ENCODE measurements around the gene PSTPIP1. TPM values are rescaled to one million over a fixed set of nuclear protein-coding genes. Genes with fewer than 3 reads are reported as not detected.

Gene PSTPIP1
- total RNA-seq, 1 experiment from 2014 or later, result 13.4 TPM

DNA sequence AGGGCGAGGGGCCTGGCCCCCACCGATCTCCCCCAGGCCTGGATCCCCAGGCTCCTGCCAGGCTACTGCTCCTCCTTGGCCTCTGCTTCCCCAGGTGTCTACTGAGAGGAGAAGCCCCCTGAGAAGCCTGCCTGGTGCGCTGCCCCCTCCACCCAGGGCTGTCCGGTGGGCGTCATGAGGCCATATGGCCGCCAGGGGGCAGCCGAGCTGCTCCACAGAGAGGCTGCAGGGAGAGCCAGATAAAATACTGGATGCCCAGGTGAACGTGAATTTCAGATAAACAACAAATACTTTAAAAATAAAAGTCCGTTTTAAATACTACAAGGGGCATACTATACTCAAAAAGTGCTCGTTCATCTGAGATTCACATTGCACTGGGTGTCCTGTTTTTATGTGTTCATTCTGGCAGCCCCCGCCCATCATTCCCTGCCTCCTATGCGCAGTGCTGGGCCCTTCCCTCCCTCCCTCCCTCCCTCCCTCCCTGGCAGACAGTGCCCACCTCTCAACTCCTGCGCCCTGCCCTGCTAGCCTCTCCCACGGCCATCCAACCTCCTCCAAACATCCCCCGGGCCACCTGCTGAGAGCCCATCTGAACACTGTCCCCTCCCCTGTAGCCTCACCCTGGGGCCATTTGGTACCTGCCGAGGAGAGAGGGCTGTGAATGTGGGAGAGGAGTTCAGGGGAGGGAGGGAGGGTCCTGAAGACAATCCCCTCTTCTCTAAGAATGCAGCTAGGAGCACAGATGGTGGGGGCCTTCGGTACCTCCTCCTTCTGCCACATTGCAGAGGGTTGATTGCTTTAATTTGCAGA lies 29.6 kb downstream of the PSTPIP1 start:
- H3K4me3 ChIP-seq, result no peak overlapping the region

DNA sequence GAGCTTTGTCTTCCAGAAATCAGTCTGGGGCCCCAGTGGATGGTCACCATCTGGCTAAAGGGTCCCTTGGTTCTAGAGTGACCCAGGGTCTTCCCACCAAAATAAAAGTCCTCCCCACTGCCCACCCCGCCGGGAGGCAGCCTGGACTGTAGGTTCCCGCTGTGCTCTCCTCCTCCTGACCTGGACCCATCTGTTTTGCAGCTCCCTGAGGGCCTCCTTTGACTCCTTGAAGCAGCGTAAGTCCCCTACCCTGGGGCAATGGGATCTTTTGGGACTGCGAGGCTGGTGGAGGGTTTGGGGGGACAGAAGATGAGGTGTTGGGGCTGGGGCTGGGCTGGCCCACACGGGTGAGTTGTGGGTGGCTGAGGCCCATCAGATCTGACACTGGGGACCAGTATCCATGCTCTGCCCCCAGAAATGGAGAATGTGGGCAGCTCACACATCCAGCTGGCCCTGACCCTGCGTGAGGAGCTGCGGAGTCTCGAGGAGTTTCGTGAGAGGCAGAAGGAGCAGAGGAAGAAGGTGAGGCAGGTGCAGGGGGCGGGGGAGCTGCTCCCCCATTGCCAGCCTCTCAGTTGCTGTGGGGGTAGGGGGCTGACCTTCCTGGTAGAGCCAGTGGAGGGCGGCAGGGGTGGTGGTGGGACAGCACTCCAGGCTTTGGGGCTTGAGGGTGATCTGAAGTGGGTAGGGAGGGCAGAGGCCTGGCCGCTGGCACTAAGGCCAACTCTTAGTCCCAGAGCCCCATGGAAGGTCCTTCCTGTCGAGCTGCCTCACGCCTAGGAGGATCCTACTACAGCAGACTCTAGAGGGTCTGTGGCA lies 30.4 kb downstream of the PSTPIP1 start:
- H3K27me3 ChIP-seq, result no peaks in the 10 kb centered on the region
- peaks cover 21% of the 10 kb centered on the region for H3K4me1 ChIP-seq
- no peak for DNase-seq
- H3K9me3 ChIP-seq (replicated peaks), result no peaks in the 10 kb centered on the region
- no peak overlapping the region for H3K4me3 ChIP-seq
- no peaks in the 10 kb centered on the region for H3K36me3 ChIP-seq
- no peak overlapping the region for H3K27ac ChIP-seq

More for the DNA sequence above, 29.6 kb downstream of the PSTPIP1 start:
- Histone ChIP-seq H3K4me1 (peaks cover 14% of the 10 kb centered on the region), H3K27ac (no peak overlapping the region), H3K27me3 (no peaks in the 10 kb centered on the region), H3K9me3 (replicated peaks) (no peaks in the 10 kb centered on the region), H3K36me3 (no peaks in the 10 kb centered on the region)
- peak; percentile 61 to 76 for DNase-seq

DNA sequence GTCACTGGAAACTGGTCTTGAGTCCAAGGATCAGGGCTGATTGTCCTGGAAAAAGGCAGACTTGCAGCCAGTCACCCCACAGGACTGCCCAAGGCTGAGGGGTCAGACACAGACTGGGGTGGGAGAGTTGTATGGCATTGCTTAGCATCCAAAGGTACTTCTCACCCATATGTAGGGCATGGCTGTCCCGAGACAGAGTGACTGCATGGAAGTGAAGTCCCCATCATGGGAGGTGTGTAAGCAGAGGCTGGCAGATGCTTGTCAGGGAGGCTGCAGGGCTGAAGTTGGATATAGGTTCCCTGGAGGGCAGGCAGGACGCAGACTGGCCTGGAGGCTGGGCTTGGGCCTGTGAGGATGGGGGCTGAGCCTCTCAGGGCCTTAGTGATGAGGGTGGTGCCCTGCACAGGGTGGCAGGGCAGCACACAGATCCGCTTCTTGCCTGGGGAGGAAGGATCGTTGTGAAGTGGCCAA lies 31.1 kb downstream of the PSTPIP1 start:
- Histone ChIP-seq H3K27me3 (no peaks in the 10 kb centered on the region), H3K4me1 (peaks cover 24% of the 10 kb centered on the region)
- no peak for DNase-seq

DNA sequence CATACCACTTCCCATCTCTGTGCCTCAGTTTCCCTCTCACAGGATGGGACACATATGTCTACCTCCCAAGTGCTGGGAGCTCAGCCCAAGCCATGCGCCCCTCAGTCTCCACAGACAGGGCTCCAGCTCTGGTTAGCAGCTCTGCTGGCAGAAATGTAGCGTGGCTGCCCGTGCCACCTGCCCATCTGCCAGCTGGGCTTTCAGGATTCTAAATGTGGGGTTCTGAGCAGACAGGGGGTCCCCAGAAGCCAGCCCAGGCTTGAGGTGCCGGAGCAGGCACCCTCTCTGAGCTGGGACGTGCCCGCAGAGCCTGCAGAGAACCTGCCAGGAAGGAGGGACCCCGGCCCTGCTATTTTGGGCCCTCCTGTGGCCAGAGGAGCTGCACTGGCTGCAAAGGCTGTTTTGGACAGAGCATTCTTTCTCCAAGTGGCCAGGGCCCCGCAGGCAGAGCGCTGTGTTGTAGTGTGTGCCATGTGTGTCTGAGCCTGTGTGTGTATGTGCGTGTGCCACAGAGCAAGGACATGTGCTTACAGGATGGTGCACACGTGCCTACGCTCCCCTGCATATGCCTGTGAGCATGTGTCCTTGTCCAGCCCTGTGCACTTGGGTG lies 31.7 kb downstream of the PSTPIP1 start:
- no peak for DNase-seq
- no peak overlapping the region for H3K27ac ChIP-seq

More for the DNA sequence above, 31.1 kb downstream of the PSTPIP1 start:
- no peaks in the 10 kb centered on the region for H3K36me3 ChIP-seq
- no peak overlapping the region for H3K27ac ChIP-seq
- no peaks in the 10 kb centered on the region for H3K9me3 ChIP-seq (replicated peaks)
- H3K4me3 ChIP-seq, result no peak overlapping the region

DNA sequence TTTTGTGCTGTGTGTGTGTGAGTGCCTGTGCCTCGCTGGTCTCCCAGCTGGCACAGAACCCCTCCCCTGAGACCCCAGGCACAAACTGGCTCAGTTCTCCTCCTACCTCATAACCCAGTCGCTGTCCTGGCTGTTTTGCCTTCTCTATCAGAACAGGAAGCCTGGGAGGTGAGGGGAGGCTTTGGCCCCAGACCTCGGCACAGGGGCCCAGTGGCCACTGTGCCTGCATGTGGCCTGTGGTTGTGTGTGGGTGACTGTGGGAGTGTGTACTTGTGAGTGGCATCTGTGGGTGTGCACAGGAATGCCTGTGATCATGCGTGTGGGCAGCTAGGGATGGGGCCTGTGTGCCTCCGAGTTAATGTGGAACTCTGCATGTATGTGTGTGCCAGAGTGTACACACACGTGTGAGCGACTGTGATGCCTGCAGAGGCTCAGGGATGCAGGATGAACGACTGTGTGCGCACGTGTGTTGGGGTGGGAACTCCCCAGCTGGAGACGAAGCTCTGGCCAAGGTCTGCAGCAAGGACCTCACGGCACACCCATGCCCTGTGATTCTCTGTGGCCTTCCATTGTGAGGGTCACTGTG lies 32.3 kb downstream of the PSTPIP1 start:
- Histone ChIP-seq H3K4me1 (peaks cover 26% of the 10 kb centered on the region), H3K27me3 (no peaks in the 10 kb centered on the region), H3K9me3 (replicated peaks) (no peaks in the 10 kb centered on the region), H3K27ac (no peak overlapping the region), H3K36me3 (no peaks in the 10 kb centered on the region), H3K4me3 (no peak overlapping the region)
- no peak for DNase-seq

More for the DNA sequence above, 31.7 kb downstream of the PSTPIP1 start:
- no peaks in the 10 kb centered on the region for H3K27me3 ChIP-seq
- peaks cover 29% of the 10 kb centered on the region for H3K4me1 ChIP-seq
- H3K36me3 ChIP-seq, result no peaks in the 10 kb centered on the region
- no peak overlapping the region for H3K4me3 ChIP-seq
- H3K9me3 ChIP-seq (replicated peaks), result no peaks in the 10 kb centered on the region

DNA sequence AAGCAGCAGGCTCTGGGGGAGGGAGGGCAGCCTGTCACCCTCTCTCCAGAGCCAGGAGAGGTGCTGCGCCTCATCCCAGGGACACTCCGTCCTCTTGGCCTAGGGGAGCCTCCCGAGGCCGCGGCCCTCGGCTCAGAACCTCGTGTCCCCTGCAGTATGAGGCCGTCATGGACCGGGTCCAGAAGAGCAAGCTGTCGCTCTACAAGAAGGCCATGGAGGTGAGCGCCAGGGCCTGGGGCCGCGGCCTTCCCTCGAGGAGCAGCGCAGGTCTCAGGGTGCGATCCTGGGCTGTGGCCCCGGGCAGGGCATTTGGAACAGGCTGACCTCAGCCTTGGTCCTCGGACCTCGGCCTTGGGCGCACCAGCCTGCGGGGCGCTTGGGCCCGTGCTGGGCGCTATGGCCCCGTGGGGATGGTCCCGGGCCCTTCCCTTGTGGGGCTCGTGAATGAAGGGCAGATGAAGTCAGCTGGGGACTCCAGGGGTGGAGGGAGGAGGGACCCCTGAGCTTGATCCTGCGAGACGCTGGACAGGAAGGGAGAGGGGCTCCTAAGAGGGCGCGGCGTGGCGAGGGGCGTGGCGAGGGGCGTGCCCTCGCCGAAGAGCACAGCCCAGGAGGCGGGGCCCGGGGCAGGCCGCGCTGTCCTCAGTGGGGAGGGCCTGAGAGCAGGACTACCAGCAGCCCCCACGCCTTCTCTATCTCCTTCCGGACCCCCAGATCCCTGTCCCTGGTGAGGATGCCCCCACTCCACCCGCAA lies 32.9 kb downstream of the PSTPIP1 start:
- Histone ChIP-seq H3K27me3 (no peaks in the 10 kb centered on the region), H3K27ac (no peak overlapping the region), H3K9me3 (replicated peaks) (no peaks in the 10 kb centered on the region), H3K4me3 (no peak overlapping the region), H3K4me1 (peaks cover 20% of the 10 kb centered on the region), H3K36me3 (no peaks in the 10 kb centered on the region)
- DNase-seq, result no peak

DNA sequence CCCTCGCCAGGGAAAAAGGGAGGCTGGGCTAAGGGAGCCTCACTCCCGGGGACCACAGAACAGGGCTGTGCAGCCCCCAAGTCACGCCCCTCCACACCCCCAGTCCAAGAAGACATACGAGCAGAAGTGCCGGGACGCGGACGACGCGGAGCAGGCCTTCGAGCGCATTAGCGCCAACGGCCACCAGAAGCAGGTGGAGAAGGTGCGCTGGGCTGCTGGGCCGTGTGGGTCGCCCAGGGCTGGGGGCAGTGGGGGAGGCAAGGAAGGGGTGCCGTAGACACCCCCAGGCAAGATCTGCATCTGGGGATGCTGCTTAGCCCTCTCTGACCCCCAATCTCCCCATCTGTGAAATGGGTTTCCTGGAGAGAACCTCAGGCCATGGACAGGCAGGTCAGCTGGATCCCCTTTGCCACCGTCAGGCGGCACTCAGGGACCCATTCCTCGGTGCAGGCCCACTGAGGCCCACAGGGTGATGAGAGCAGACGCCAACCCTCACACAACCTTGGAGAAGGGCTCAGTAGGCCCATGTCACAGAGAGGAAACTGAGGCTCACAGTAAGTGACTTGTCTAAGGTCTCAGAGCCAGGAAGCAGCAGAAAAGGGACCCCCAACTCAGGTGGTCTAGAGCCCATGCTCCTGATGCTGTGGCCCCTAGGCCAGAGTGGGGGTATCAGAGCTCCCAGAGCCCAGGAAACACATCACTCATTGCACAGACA lies 33.7 kb downstream of the PSTPIP1 start:
- no peak overlapping the region for H3K4me3 ChIP-seq
- H3K27me3 ChIP-seq, result no peaks in the 10 kb centered on the region
- no peak overlapping the region for H3K27ac ChIP-seq
- H3K36me3 ChIP-seq, result no peaks in the 10 kb centered on the region
- no peak for DNase-seq
- peaks cover 20% of the 10 kb centered on the region for H3K4me1 ChIP-seq
- H3K9me3 ChIP-seq (replicated peaks), result no peaks in the 10 kb centered on the region

DNA sequence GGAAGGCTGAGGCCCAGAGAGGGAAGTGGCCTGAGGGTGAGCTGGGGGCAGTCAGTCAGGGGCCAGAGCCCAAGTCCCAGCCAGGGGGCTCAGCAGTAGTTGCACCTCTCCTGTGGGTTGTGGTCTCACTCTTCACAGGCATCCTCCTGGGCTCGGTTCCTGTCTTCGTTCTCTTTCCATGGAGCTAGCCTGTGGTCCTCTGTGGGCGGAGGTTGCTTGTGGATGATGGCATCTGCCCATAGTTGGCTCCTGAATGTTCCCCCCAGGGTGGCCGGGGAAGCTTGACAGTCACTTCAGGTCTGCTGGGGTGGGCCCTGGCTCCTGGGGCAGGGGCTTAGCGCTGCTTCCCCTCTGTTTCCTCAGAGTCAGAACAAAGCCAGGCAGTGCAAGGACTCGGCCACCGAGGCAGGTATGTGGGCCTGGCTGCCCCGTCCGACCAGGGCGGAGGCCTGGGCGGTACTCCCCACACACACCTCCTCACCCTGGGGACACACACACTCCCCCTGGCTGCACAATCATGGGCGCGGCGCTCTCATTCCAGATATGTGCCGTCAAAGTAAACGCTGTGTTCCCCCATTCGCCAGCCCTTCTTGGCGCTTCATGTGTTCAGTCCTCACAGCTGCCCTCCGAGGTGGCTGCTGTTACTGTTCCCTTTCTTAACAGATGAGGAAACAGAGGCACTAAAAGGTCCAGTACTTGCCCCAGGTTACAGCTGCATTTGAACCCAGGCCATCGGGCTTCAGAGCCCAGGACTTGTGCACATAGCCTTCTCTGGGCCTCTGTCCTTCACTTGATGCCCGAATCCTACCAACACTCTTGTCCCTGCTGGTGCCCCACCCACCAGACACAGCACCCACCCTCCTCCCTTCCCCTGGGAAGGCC lies 34.5 kb downstream of the PSTPIP1 start:
- H3K4me1 ChIP-seq, result peaks cover 20% of the 10 kb centered on the region
- H3K4me3 ChIP-seq, result no peak overlapping the region
- no peaks in the 10 kb centered on the region for H3K27me3 ChIP-seq
- H3K9me3 ChIP-seq (replicated peaks), result no peaks in the 10 kb centered on the region
- no peaks in the 10 kb centered on the region for H3K36me3 ChIP-seq
- no peak for DNase-seq
- H3K27ac ChIP-seq, result no peak overlapping the region

DNA sequence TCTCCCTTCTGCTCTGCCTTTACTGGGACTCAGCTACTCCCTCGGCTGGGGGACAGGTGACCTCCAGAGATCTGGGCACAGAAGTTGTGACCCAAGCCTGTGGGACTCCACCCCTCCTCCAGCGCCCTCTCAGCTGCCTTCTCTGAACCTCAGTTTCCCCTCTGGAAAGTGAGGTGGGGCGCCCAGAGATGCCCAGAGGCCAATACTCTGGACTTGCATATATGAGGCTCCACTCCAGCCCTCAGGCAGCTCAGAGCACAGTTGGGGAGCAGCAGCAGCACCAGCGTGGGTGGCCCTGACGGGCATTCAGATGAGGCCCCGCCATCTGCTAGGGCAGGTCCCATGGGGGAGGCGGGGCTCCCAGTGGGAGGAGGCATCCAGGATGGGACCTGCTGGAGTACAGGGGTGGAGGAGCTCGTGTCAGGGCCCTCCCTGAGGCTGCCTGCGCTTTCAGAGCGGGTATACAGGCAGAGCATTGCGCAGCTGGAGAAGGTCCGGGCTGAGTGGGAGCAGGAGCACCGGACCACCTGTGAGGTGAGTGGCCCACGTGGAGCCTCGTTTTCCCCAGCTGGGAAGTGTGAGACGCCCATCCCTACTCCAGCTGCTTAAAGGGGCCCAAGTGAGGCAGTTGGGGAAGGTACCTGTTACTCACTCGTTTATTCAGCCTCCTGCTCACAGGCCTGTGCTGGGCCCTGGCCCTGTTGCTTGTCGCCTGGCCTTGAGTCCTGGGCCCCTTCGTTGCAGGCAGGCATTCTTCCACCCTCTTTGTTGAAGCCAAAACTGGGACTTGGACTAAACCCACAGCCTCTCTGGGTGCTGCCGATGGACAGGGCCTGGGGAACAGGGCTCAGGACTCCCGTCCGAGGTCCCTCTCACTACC lies 35.4 kb downstream of the PSTPIP1 start:
- Histone ChIP-seq H3K27me3 (no peaks in the 10 kb centered on the region), H3K9me3 (replicated peaks) (no peaks in the 10 kb centered on the region), H3K27ac (peak overlapping the region; percentile 17; the same call in 1 of the 2 replicates), H3K36me3 (no peaks in the 10 kb centered on the region), H3K4me3 (peak overlapping the region; percentile 52), H3K4me1 (peaks cover 20% of the 10 kb centered on the region)
- DNase-seq, result peak; percentile 95 to 96

DNA sequence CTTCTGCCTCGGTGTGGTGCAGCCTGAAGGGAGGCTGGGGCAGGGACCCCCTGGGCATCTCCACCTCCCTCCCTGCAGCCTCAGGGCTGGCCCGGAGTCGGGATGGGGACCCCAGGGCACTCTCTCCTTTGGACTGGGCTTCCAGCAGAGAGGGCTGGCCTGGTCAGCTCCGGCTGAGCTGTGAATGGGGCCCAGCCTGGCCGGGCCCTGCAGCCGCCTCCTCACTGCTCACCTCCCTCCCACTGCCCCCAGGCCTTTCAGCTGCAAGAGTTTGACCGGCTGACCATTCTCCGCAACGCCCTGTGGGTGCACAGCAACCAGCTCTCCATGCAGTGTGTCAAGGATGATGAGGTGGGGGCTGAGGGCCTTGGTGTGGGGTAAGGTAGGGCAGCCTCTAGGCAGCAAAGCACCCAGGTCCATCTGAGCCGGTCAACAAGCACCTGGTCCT lies 36.0 kb downstream of the PSTPIP1 start:
- Histone ChIP-seq H3K36me3 (no peaks in the 10 kb centered on the region; the same call in none of the 2 replicates), H3K27ac (peak overlapping the region; percentile 17; the same call in 1 of the 2 replicates), H3K4me3 (peak overlapping the region; percentile 52), H3K27me3 (no peaks in the 10 kb centered on the region), H3K9me3 (replicated peaks) (no peaks in the 10 kb centered on the region), H3K4me1 (peaks cover 20% of the 10 kb centered on the region)
- no peak for DNase-seq

DNA sequence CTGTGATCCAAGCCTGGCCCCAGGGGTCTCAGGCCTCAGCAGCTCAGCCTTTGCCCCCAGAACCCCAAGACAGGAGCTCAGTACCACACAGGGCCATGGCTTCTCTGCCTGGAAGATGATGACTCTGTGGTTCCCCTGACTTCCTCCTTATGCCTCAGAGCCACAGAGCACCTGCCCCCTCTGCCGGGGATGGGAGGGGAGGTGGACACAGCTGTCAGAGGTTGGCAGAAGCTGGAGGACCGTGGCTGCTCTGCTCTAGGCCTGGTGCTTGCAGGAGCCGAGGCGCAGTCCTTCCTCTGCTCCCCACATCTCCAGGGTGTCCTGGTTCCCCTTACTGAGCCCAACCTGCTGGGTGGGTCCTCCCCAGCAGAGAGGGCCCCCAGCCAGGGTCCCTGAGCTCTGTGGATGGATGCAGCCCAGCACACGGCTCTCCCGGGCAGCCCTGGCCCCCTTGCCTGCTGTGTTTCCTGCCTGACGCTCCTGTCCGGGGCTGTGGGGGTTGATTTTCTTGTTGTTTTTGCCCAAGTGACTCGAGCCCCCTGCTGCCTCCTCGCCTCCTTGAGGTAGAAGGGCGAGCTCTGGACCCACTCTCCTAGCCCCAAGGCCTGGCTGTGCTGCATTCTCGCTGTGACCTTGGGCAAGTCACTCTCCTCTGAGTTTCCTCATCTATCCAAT lies 36.6 kb downstream of the PSTPIP1 start:
- Histone ChIP-seq H3K27ac (no peak overlapping the region; the same call in 1 of the 2 replicates), H3K36me3 (no peaks in the 10 kb centered on the region; the same call in none of the 2 replicates), H3K27me3 (no peaks in the 10 kb centered on the region), H3K9me3 (replicated peaks) (no peaks in the 10 kb centered on the region), H3K4me3 (peak overlapping the region; percentile 52), H3K4me1 (peaks cover 20% of the 10 kb centered on the region)
- DNase-seq, result peak; percentile 89 to 93
